ENCODE results near the gene NOCT. TPM values are rescaled to one million over a fixed set of nuclear protein-coding genes. Genes with fewer than 3 reads are reported as not detected.

Gene NOCT
- 10 to 100 TPM in 2 of 4 donors, 1 to 10 TPM in 2; 2.9 to 19.1 (median 9.9) TPM for total RNA-seq

GRCh38 chr4:139015269-139015947 is at the start of gene NOCT:
NOCT (plus strand) TSS chr4:139015781; CDS start chr4:139015982, 201 bp downstream.
- Histone ChIP-seq H3K4me1 (peaks cover 33% of the 10 kb centered on the region), H3K27me3 (no peaks in the 10 kb centered on the region), H3K27ac (peak within 1 kb of the TSS; percentile 91), H3K4me3 (peak within 1 kb of the TSS; percentile 91), H3K9me3 (no peaks in the 10 kb centered on the region), H3K36me3 (no peaks in the 10 kb centered on the region)
- DNase-seq (ENCODE audit: low spot score in 2 of 2), result peak; percentile 93
- TF ChIP-seq, protein P1, sequence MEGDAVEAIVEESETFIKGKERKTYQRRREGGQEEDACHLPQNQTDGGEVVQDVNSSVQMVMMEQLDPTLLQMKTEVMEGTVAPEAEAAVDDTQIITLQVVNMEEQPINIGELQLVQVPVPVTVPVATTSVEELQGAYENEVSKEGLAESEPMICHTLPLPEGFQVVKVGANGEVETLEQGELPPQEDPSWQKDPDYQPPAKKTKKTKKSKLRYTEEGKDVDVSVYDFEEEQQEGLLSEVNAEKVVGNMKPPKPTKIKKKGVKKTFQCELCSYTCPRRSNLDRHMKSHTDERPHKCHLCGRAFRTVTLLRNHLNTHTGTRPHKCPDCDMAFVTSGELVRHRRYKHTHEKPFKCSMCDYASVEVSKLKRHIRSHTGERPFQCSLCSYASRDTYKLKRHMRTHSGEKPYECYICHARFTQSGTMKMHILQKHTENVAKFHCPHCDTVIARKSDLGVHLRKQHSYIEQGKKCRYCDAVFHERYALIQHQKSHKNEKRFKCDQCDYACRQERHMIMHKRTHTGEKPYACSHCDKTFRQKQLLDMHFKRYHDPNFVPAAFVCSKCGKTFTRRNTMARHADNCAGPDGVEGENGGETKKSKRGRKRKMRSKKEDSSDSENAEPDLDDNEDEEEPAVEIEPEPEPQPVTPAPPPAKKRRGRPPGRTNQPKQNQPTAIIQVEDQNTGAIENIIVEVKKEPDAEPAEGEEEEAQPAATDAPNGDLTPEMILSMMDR (IDR thresholded peaks at IDR 0.05), result no peak
- TF ChIP-seq POLR2AphosphoS5 (IDR thresholded peaks at IDR 0.05) (peak in 2 of 3 donors; percentile 3 to 86), POLR2A (IDR thresholded peaks at IDR 0.05) (peak in 1 of 2 donors; percentile 76), EP300 (IDR thresholded peaks at IDR 0.05) (no peak)
- under 1% methylated on average over 22 of the region's 62 CpGs for WGBS

DNA sequence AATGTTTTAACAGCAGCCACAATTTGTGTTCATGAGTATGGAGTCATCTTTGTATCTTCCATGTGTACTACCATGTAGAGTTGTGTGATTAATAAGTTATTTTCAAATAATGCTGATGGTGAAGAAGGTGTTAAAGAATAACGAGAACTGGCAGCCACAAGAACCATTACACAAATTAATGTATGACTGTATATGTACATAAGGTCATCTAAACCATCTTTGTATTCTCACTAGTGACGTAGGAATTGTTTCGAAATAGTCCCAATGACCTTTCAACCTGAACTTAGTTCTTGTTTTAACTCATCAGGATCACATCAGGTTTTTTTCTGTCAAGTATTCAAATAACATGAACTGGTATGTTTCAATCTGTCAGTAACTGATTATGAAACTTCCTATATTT is 48.3 kb upstream of the NOCT start:
- Histone ChIP-seq H3K9me3 (no peaks in the 10 kb centered on the region), H3K36me3 (no peaks in the 10 kb centered on the region), H3K4me1 (no peaks in the 10 kb centered on the region), H3K4me3 (no peak overlapping the region), H3K27me3 (no peaks in the 10 kb centered on the region), H3K27ac (no peak overlapping the region)
- TF ChIP-seq POLR2A (IDR thresholded peaks at IDR 0.05) (no peak), EP300 (IDR thresholded peaks at IDR 0.05) (no peak), POLR2AphosphoS5 (IDR thresholded peaks at IDR 0.05) (no peak)
- TF ChIP-seq, protein P1 (IDR thresholded peaks at IDR 0.05), result no peak
- DNase-seq (ENCODE audit: low spot score in 2 of 2), result no peak
- WGBS, result 63% methylated on average over 3 of the region's 3 CpGs

DNA sequence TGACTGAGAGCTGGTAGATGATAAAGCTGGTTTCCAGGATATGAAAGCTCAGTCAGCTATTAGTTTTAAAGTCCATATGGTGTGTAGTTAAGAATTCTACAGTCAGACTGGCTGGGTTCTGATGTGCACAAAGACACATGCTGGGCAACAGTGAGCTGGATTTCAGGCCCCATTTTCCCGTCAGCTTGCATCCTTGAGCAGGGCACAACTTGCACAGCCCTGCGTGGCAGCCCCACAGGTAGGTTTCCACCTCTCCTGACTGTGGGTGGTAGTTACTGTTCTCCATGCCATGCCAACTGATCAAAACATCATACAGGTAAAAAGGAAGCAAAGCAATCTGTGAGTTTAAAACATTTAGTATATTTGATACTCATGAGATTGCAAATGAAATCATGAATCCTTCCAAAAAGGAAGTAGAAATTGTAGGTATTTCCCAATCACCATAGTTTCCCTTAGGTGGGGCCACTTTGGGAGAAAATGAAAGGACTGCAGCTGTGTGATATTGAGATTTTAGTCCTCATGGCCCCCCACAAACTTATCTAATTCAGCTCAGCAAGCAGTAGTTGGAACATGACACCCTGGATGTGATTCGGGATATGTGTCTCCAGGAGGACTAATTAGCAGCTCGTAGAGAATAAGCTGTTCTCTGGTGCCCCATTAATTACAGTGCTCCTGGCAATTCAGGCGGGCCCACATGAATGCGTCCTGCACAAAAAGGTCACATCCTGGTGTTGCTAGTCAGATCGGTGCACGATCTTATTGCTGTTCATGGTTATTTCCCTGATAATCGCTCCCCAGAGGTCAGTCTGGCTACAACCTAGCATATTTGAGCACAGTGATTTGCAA is 42.4 kb upstream of the NOCT start:
- Histone ChIP-seq H3K36me3 (no peaks in the 10 kb centered on the region), H3K9me3 (no peaks in the 10 kb centered on the region), H3K27me3 (no peaks in the 10 kb centered on the region), H3K4me1 (no peaks in the 10 kb centered on the region), H3K27ac (no peak overlapping the region), H3K4me3 (no peak overlapping the region)
- no peak for DNase-seq (ENCODE audit: low spot score in 2 of 2)
- WGBS, result 60% methylated on average over 9 of the region's 9 CpGs
- TF ChIP-seq, protein P1 (IDR thresholded peaks at IDR 0.05), result no peak
- TF ChIP-seq EP300 (IDR thresholded peaks at IDR 0.05), result no peak
- TF ChIP-seq POLR2A (IDR thresholded peaks at IDR 0.05), result no peak
- no peak for TF ChIP-seq POLR2AphosphoS5 (IDR thresholded peaks at IDR 0.05)

- TF ChIP-seq EP300 (IDR thresholded peaks at IDR 0.05) (no peak), POLR2AphosphoS5 (IDR thresholded peaks at IDR 0.05) (no peak), POLR2A (IDR thresholded peaks at IDR 0.05) (no peak)
- TF ChIP-seq, protein P1 (IDR thresholded peaks at IDR 0.05), result no peak
- H3K36me3 ChIP-seq, result no peaks in the 10 kb centered on the region
- no peaks in the 10 kb centered on the region for H3K4me1 ChIP-seq
- no peak for DNase-seq (ENCODE audit: low spot score in 2 of 2)
- no peak overlapping the region for H3K4me3 ChIP-seq
- no peaks in the 10 kb centered on the region for H3K9me3 ChIP-seq
- H3K27ac ChIP-seq, result no peak overlapping the region
- H3K27me3 ChIP-seq, result no peaks in the 10 kb centered on the region
- WGBS, result 75% methylated on average over 4 of the region's 4 CpGs
Observed at GRCh38 chr4:138975225-138975624, 40.4 kb upstream of the NOCT start.

- TF ChIP-seq EP300 (IDR thresholded peaks at IDR 0.05), result no peak
- TF ChIP-seq POLR2AphosphoS5 (IDR thresholded peaks at IDR 0.05), result no peak
- no peak for TF ChIP-seq POLR2A (IDR thresholded peaks at IDR 0.05)
- TF ChIP-seq, protein P1 (IDR thresholded peaks at IDR 0.05), result no peak
- Histone ChIP-seq H3K27ac (no peak overlapping the region), H3K9me3 (no peaks in the 10 kb centered on the region), H3K4me1 (no peaks in the 10 kb centered on the region), H3K36me3 (no peaks in the 10 kb centered on the region), H3K4me3 (no peak overlapping the region), H3K27me3 (no peaks in the 10 kb centered on the region)
- no peak for DNase-seq (ENCODE audit: low spot score in 2 of 2)
Observed at GRCh38 chr4:138976526-138976925, 39.1 kb upstream of the NOCT start.

Measured in suprapubic skin (tissue), 4 donors.